ENCODE data around the gene ING5. TPM values are rescaled to one million over a fixed set of nuclear protein-coding genes. Genes with fewer than 3 reads are reported as not detected.

ING5 gene
- total and polyA plus RNA-seq, 9 donors = 24.9 to 57.1 (median 39.6) TPM

GRCh38 chr2:241720099-241720498, 18.3 kb downstream of the ING5 start:
- DNase-seq = no peak

GRCh38 chr2:241720560-241720959, 18.7 kb downstream of the ING5 start:
- Histone ChIP-seq H3K4me3 (no peak overlapping the region), H3K27me3 (no peaks in the 10 kb centered on the region), H3K4me1 (ENCODE audit: insufficient read depth) (no peaks in the 10 kb centered on the region), H3K27ac (no peak overlapping the region), H3K9me3 (peaks cover 0 to 8% of the 10 kb centered on the region in 2 donors), H3K36me3 (no peaks in the 10 kb centered on the region)
- intact Hi-C loops (cut with DNase I) = no loop called here
- DNase-seq = no peak
- TF ChIP-seq CTCF (IDR thresholded peaks at IDR 0.05) (no peak), POLR2A (IDR thresholded peaks at IDR 0.05) (no peak), EP300 (IDR thresholded peaks at IDR 0.05) (no peak)
- 88 to 95% (median 90%) methylated on average over 15 of the region's 15 CpGs for WGBS, 3 donors

More at GRCh38 chr2:241720099-241720498, 18.3 kb downstream of the ING5 start:
- Histone ChIP-seq H3K27ac (no peak overlapping the region), H3K36me3 (no peaks in the 10 kb centered on the region), H3K4me1 (ENCODE audit: insufficient read depth) (no peaks in the 10 kb centered on the region), H3K27me3 (no peaks in the 10 kb centered on the region), H3K4me3 (no peak overlapping the region), H3K9me3 (peaks cover 0 to 8% of the 10 kb centered on the region in 2 donors)
- 91 to 96% (median 95%) methylated on average over 19 of the region's 19 CpGs for WGBS, 3 donors
- intact Hi-C loops (cut with DNase I) = no loop called here
- TF ChIP-seq POLR2A (IDR thresholded peaks at IDR 0.05) = no peak
- no peak for TF ChIP-seq CTCF (IDR thresholded peaks at IDR 0.05)
- no peak for TF ChIP-seq EP300 (IDR thresholded peaks at IDR 0.05)

- no peak for TF ChIP-seq POLR2A (IDR thresholded peaks at IDR 0.05)
- TF ChIP-seq EP300 (IDR thresholded peaks at IDR 0.05) = no peak
- no peak for TF ChIP-seq CTCF (IDR thresholded peaks at IDR 0.05)
- Histone ChIP-seq H3K36me3 (no peaks in the 10 kb centered on the region), H3K4me1 (ENCODE audit: insufficient read depth) (no peaks in the 10 kb centered on the region), H3K4me3 (no peak overlapping the region), H3K27ac (no peak overlapping the region), H3K9me3 (peaks cover 0 to 8% of the 10 kb centered on the region in 2 donors), H3K27me3 (no peaks in the 10 kb centered on the region)
- intact Hi-C loops (cut with DNase I) = no loop called here
- 91 to 93% (median 91%) methylated on average over 12 of the region's 12 CpGs for WGBS, 3 donors
- no peak for DNase-seq
Measured at GRCh38 chr2:241721852-241722251, 20.0 kb downstream of the ING5 start.

GRCh38 chr2:241722896-241723454, 21.1 kb downstream of the ING5 start:
- WGBS, 3 donors = 95 to 98% (median 97%) methylated on average over 21 of the region's 21 CpGs
- Histone ChIP-seq H3K27me3 (no peaks in the 10 kb centered on the region), H3K27ac (no peak overlapping the region), H3K4me1 (ENCODE audit: insufficient read depth) (no peaks in the 10 kb centered on the region), H3K36me3 (no peaks in the 10 kb centered on the region), H3K4me3 (no peak overlapping the region), H3K9me3 (peaks cover 0 to 8% of the 10 kb centered on the region in 2 donors)
- no peak for DNase-seq
- TF ChIP-seq EP300 (IDR thresholded peaks at IDR 0.05) (no peak), CTCF (IDR thresholded peaks at IDR 0.05) (no peak), POLR2A (IDR thresholded peaks at IDR 0.05) (no peak)
- intact Hi-C loops (cut with DNase I) = no loop called here
